Cardiac muscle cell (in vitro differentiated cells and primary cell): ENCODE data around the gene EPHB6. TPM values are rescaled to one million over a fixed set of nuclear protein-coding genes. Genes with fewer than 3 reads are reported as not detected.

Experiments
- DNase-seq, 2 donors: peaks; one replicate each; pipeline versions ENCODE4 v3.0.0 to v3.0.0-alpha.2; 2010 to 2017; ENCODE audit warnings: low read depth in 1 of 2, low spot score in 1 of 2
- H3K27ac ChIP-seq: fragments of 200-600 bp; sonication (generic); 2 replicates; pipeline ENCODE4 v1.5.1; 2016
- H3K27me3 ChIP-seq: fragments of 200-600 bp; sonication (generic); 2 replicates; pipeline ENCODE4 v1.6.0; 2016; ENCODE audit warnings: control low read depth
- H3K36me3 ChIP-seq: fragments of 200-600 bp; sonication (generic); 2 replicates; pipeline ENCODE4 v1.5.1; 2016; ENCODE audit warnings: control low read depth
- H3K4me1 ChIP-seq: fragments of 200-600 bp; sonication (generic); 2 replicates; pipeline ENCODE4 v1.8.1; 2017; ENCODE audit warnings: low read depth, mild to moderate bottlenecking, mixed run types
- H3K4me3 ChIP-seq: fragments of 200-600 bp; sonication (generic); 2 replicates; pipeline ENCODE4 v1.5.1; 2016; ENCODE audit warnings: mild to moderate bottlenecking
- H3K9me3 ChIP-seq: fragments of 200-600 bp; sonication (generic); 2 replicates; pipeline ENCODE4 v1.5.1; 2017; ENCODE audit warnings: low read depth, mild to moderate bottlenecking, control low read depth
- CTCF ChIP-seq: IDR thresholded peaks from 2 replicates; pipeline ENCODE4 v1.5.1; 2012; ENCODE audit warnings: low read depth, mild to moderate bottlenecking, low read length
- polyA plus RNA-seq: library from polyadenylated mRNA; unstranded; fragments of >200 nt; fragmentation: Nextera tagmentation; extraction: Ambion mirVana; gene quantifications from 2 replicates; pipeline ENCODE4 v1.2.1, GENCODE V29; 2016
- total RNA-seq: library from RNA; depleted of rRNA; stranded (reverse); fragments of >200 nt; gene quantifications from 2 replicates; pipeline ENCODE4 v1.2.3, GENCODE V29; 2016

The EPHB6 gene
- total RNA-seq (11.2 and 27.7 TPM in 2 replicates), polyA plus RNA-seq (15.7 and 25.4 TPM in 2 replicates)

DNA sequence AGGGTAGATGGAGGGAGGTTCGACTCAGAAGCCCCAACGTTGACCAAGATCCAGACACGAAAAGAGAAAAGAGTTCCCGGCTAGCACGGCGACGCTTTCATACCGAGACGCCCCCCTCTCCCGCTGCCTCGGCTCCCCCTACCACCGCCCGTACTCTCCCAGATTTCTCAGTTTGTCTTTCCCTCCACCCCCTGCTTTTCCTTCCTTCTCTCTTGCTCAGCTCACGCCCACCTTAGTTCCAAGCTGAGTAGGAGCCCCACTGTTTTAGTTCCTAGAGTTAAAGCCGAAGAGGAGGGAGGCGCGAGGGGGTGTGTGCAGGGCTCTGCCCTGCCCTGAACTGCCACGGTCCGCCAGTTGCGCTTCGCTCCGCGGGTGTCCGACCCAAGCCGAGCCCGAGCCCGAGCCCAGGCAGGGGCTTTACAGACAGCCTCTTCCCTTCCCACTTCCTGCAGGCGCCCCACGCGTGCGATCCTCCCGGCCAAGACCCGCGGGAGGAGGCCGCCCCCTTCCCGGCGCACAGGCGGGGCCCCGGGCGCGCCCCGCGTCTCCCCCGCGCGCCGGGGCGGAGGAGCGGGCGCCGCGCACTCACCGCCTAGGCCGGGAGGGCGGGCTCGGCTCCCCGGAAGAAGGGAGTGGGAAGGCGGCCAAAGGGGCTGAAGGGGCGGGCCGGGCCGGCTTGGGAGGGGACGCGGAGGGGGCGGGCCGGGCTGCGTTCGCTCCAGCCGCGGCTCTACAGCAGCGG, at the start of gene EPHB6:
Gene EPHB6 (plus strand): TSS at position 705 of the 742 bp plus-strand sequence. CDS start 8,152 bp downstream, outside the sequence.
- H3K9me3 ChIP-seq: no peaks in the 10 kb centered on the region
- no peaks in the 10 kb centered on the region for H3K36me3 ChIP-seq
- no peak within 1 kb of the TSS for H3K27ac ChIP-seq
- H3K27me3 ChIP-seq: no peaks in the 10 kb centered on the region
- H3K4me1 ChIP-seq: peaks cover 7% of the 10 kb centered on the region
- peak; percentile 81 to 91 for DNase-seq
- peak within 1 kb of the TSS; percentile 75 for H3K4me3 ChIP-seq
- TF ChIP-seq CTCF: no peak

- Histone ChIP-seq H3K4me1 (no peaks in the 10 kb centered on the region), H3K27ac (no peak overlapping the region), H3K27me3 (peaks cover 10% of the 10 kb centered on the region), H3K36me3 (no peaks in the 10 kb centered on the region), H3K9me3 (no peaks in the 10 kb centered on the region), H3K4me3 (no peak overlapping the region)
- TF ChIP-seq CTCF: no peak
- DNase-seq: no peak
Measured at GRCh38 chr7:142805350-142806021, 49.4 kb upstream of the EPHB6 start.

- no peaks in the 10 kb centered on the region for H3K9me3 ChIP-seq
- H3K27me3 ChIP-seq: peaks cover 5% of the 10 kb centered on the region
- no peak overlapping the region for H3K4me3 ChIP-seq
- no peaks in the 10 kb centered on the region for H3K4me1 ChIP-seq
- no peak for DNase-seq
- no peak overlapping the region for H3K27ac ChIP-seq
- no peaks in the 10 kb centered on the region for H3K36me3 ChIP-seq
- TF ChIP-seq CTCF: no peak
Measured at GRCh38 chr7:142806022-142806356, 48.9 kb upstream of the EPHB6 start.

DNA sequence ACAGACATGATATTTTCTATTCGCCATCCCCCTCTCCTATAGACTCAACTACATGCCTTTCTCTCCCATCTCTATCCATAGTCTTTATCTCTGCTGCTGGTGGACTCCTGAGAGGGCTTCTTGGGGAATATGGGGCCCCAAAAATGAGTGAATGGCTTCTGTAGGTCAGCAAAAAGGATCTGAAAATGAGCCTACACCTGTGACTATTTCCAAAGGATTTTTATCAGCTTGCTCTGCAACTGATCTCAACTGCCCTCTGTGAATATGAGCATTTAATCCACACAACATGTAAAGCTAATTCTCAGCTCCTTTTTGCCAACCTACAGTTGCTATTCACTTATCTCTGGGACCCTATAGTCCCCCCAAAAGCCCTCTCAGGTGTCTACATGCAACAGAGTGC, 47.9 kb upstream of the EPHB6 start:
- DNase-seq: no peak
- Histone ChIP-seq H3K9me3 (no peaks in the 10 kb centered on the region), H3K27me3 (peaks cover 5% of the 10 kb centered on the region), H3K27ac (no peak overlapping the region), H3K36me3 (no peaks in the 10 kb centered on the region), H3K4me1 (no peaks in the 10 kb centered on the region), H3K4me3 (no peak overlapping the region)
- TF ChIP-seq CTCF: no peak

DNA sequence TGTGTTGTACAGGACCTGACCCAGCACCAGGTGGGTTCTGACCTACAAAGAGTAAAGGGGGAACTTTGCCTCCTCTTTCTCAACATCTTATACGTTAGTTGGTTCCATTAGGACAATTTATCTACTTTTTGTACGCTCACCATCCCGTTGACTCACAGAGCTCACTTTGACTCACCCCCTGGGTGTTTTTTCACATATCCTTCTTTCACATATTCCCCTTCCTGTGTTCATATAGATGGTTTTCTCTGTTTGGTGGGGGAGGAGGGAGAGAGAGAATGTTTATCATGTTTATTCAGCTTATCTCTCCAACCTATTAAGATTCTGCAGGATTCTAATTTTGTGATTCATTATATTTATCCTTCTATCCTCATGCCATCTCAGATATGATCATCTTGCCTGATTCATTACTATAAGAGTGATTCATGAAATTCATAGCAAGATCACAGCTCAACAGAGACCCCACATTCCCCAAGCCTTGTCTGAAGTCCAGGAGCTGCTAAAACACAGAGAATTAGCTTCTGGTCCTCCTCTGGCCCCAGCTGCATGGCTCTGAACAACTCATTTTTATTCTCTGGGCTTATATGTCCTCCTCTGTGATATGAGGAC, 46.9 kb upstream of the EPHB6 start:
- Histone ChIP-seq H3K27ac (no peak overlapping the region), H3K9me3 (no peaks in the 10 kb centered on the region), H3K4me1 (no peaks in the 10 kb centered on the region), H3K36me3 (no peaks in the 10 kb centered on the region), H3K27me3 (peaks cover 5% of the 10 kb centered on the region), H3K4me3 (no peak overlapping the region)
- TF ChIP-seq CTCF: no peak
- peak in 1 of 2 donors; percentile 30 for DNase-seq
